HepG2 (cell line): ENCODE results near the gene STX7. TPM values are rescaled to one million over a fixed set of nuclear protein-coding genes. Genes with fewer than 3 reads are reported as not detected.

Experiments
- ATAC-seq: fragments of 200-7000 bp; cut with Tn5 transposase; 3 replicates; pipeline ENCODE4 v1.9.1; 2020; ENCODE audit warnings: mild to moderate bottlenecking, moderate library complexity
- BruUV-seq: library from RNA; stranded (reverse); fragments of 400-500 nt; replicated peaks from 2 replicates; lab custom pipeline; 2021; lab: Mats Ljungman, UMichigan
- CTCF ChIA-PET: fragments of 300-600 bp; formaldehyde crosslinking; extraction: SDS; loops from one replicate; lab custom pipeline; 2021; ENCODE audit warnings: low total read pairs, inconsistent platforms, low intra/inter-chr PET ratio; lab: Yijun Ruan, JAX
- POLR2A ChIA-PET: fragments of 350-600 bp; sonication (Branson Sonifier 250); formaldehyde crosslinking; loops from one replicate; lab custom pipeline; 2020; ENCODE audit warnings: antibody characterized with exemption, inconsistent platforms; lab: Yijun Ruan, JAX
- DNase-seq: peaks from one replicate; pipeline ENCODE4 v3.0.0-alpha.2; 2015; ENCODE audit warnings: low spot score
- FAIRE-seq: peaks from 3 replicates; lab custom pipeline; 2011; peaks lifted over from hg19 to GRCh38; lab: Jason Lieb, UNC
- H2AFZ ChIP-seq: one replicate; pipeline ENCODE4 v1.6.1; 2011; ENCODE audit warnings: low read length, inconsistent platforms
- H3K27ac ChIP-seq: fragments of 300-600 bp; 3 replicates; pipeline ENCODE4 v1.8.0; 2011; ENCODE audit warnings: mixed run types, mild to moderate bottlenecking, mixed read lengths, low read length, inconsistent platforms; ENCODE audit not compliant: insufficient read depth; ENCODE audit errors: extremely low read length
- H3K27me3 ChIP-seq, 2 experiments: fragments of 200-600 bp in 1 of 2; 2 replicates in 1 of 2; 3 replicates in 1 of 2; pipeline versions ENCODE4 v1.6.0 to v1.8.0; 2011; ENCODE audit warnings: low read length in 2 of 2, mild to moderate bottlenecking in 2 of 2, moderate library complexity in 2 of 2, inconsistent platforms in 1 of 2; ENCODE audit not compliant: insufficient read depth in 2 of 2, control insufficient read depth in 1 of 2
- H3K36me3 ChIP-seq, 2 experiments: fragments of 200-600 bp in 1 of 2; replicated peaks in 1 of 2; 2 replicates in 1 of 2; 3 replicates in 1 of 2; pipeline versions ENCODE4 v1.5.1 to v1.8.0; 2011; ENCODE audit warnings: low read length in 2 of 2, inconsistent platforms in 1 of 2; ENCODE audit not compliant: insufficient read depth in 2 of 2, control insufficient read depth in 1 of 2
- H3K4me1 ChIP-seq: 2 replicates; pipeline ENCODE4 v1.5.1; 2012; ENCODE audit warnings: low read length, inconsistent platforms; ENCODE audit not compliant: insufficient read depth
- H3K4me2 ChIP-seq: 2 replicates; pipeline ENCODE4 v1.6.0; 2011; ENCODE audit warnings: low read depth, low read length, inconsistent platforms
- H3K4me3 ChIP-seq, 3 experiments: fragments of 200-600 bp in 1 of 3; sonication (generic), shearing (Covaris generic) in 1 of 3; replicated peaks in 1 of 3; 2 replicates each; pipeline ENCODE4 v1.5.1; 2011 to 2016; ENCODE audit warnings: low read length in 3 of 3, inconsistent platforms in 2 of 3, low read depth in 2 of 3, mild to moderate bottlenecking in 2 of 3, control low read depth in 1 of 3, mixed read lengths in 1 of 3; ENCODE audit not compliant: insufficient read depth in 1 of 3
- H3K79me2 ChIP-seq: one replicate; pipeline ENCODE4 v1.6.1; 2011; ENCODE audit warnings: low read length, inconsistent platforms; ENCODE audit not compliant: insufficient read depth
- H3K9ac ChIP-seq: 2 replicates; pipeline ENCODE4 v1.6.0; 2011; ENCODE audit warnings: mild to moderate bottlenecking, low read depth, low read length, inconsistent platforms; ENCODE audit not compliant: insufficient read depth
- H3K9me3 ChIP-seq: 2 replicates; pipeline ENCODE4 v1.5.1; 2012; ENCODE audit warnings: mild to moderate bottlenecking, low read length
- H4K20me1 ChIP-seq: 2 replicates; pipeline ENCODE4 v1.6.0; 2011; ENCODE audit warnings: inconsistent platforms, mild to moderate bottlenecking, low read length, moderate library complexity; ENCODE audit not compliant: insufficient read depth
- ARNTL ChIP-seq: sonication (generic); formaldehyde crosslinking; IDR thresholded peaks from 2 replicates; pipeline ENCODE4 v1.4.0; 2020; ENCODE audit warnings: mild to moderate bottlenecking, missing genetic modification reagents
- BORCS8-MEF2B ChIP-seq: sonication (generic); formaldehyde crosslinking; IDR thresholded peaks from 2 replicates; pipeline ENCODE4 v1.8.0; 2022; ENCODE audit warnings: mild to moderate bottlenecking, missing genetic modification reagents
- ELF3 ChIP-seq: IDR thresholded peaks from 2 replicates; pipeline ENCODE4 v1.6.1; 2016; ENCODE audit warnings: missing genetic modification reagents, missing compliant biosample characterization
- FOXP4 ChIP-seq: sonication (generic); formaldehyde crosslinking; IDR thresholded peaks from 2 replicates; pipeline ENCODE4 v1.4.0; 2020; ENCODE audit warnings: missing genetic modification reagents
- MBD4 ChIP-seq: IDR thresholded peaks from 2 replicates; pipeline ENCODE4 v1.6.1; 2012; ENCODE audit warnings: low read length, inconsistent platforms, borderline replicate concordance
- PAXIP1 ChIP-seq: sonication (generic); formaldehyde crosslinking; conservative IDR thresholded peaks from 2 replicates; pipeline ENCODE4 v1.4.0; 2020; ENCODE audit warnings: mild to moderate bottlenecking, missing genetic modification reagents, moderate library complexity
- PRMT3 ChIP-seq: sonication (generic); formaldehyde crosslinking; IDR thresholded peaks from 2 replicates; pipeline ENCODE4 v1.8.1; 2022; ENCODE audit warnings: low read depth, mild to moderate bottlenecking, moderate library complexity, missing genetic modification reagents, borderline replicate concordance
- RAD21 ChIP-seq: fragments of 450-650 bp; formaldehyde crosslinking; IDR thresholded peaks from 2 replicates; pipeline ENCODE4 v1.5.0; 2020; ENCODE audit warnings: mild to moderate bottlenecking
- TAF1 ChIP-seq: sonication (generic); formaldehyde crosslinking; IDR thresholded peaks from 2 replicates; pipeline ENCODE4 v1.4.0; 2020; ENCODE audit warnings: missing genetic modification reagents
- ZMYM4 ChIP-seq: sonication (generic); formaldehyde crosslinking; IDR thresholded peaks from 2 replicates; pipeline ENCODE4 v1.8.1; 2023; ENCODE audit warnings: mild to moderate bottlenecking, missing genetic modification reagents
- WGBS: methylation state at CpG from one replicate; pipeline ENCODE4 v1.1.6; 2017; ENCODE audit warnings: low lambda C conversion rate; 5-methylcytosine and 5-hydroxymethylcytosine counted together
- in situ Hi-C: cut with HindIII; loops from 2 replicates; pipeline ENCODE4 v1.10.0; 2017; ENCODE audit warnings: low pct_unique_long_range_greater_than_20kb; ENCODE audit not compliant: extremely low pct_ligation_motif_present
- intact Hi-C: fragments of 100-400 bp; cut with micrococcal nuclease; formaldehyde crosslinking; loops from one replicate; pipeline ENCODE4 v1.10.0; 2022; ENCODE audit not compliant: unreplicated experiment
- polyA plus RNA-seq, 8 experiments: library from polyadenylated mRNA; depleted of rRNA in 3 of 8; stranded (reverse) in 7 of 8; unstranded in 1 of 8; fragments of >200 nt; fragmentation: Illumina TruSeq in 4 of 8; extraction: Trizol in 4 of 8; gene quantifications; 2 replicates each; pipeline versions ENCODE4 v1.2.1 to v1.2.3, GENCODE V29; 2011 to 2016; ENCODE audit warnings: low read depth in 4 of 8, missing spikeins in 1 of 8, mixed read lengths in 1 of 8; ENCODE audit not compliant: insufficient read depth in 1 of 8
- total RNA-seq, 5 experiments: library from RNA; depleted of rRNA; stranded (reverse); fragments of >200 nt; fragmentation: Illumina TruSeq; extraction: Trizol; gene quantifications; 2 replicates each; pipeline ENCODE4 v1.2.3, GENCODE V29; 2016; ENCODE audit warnings: low read depth in 1 of 5

STX7 gene
- total and polyA plus RNA-seq, 2 of the 13 experiments (the other 11 are each of a cell fraction or from before 2014, with no cell fraction given) = 28.0 to 34.7 TPM

GRCh38 chr6:132414761-132415160 lies 98.2 kb downstream of the STX7 start:
- no peaks in the 10 kb centered on the region for H3K36me3 ChIP-seq
- POLR2A ChIA-PET = no interaction called here
- TF ChIP-seq RAD21 (no peak), FOXP4 (CRISPR knock-in tag) (no peak), MBD4 (no peak), ZMYM4 (CRISPR knock-in tag) (no peak), BORCS8-MEF2B (CRISPR knock-in tag) (no peak), TAF1 (CRISPR knock-in tag) (no peak), ARNTL (CRISPR knock-in tag) (no peak)
- TF ChIP-seq, all 625 proteins: peak for 0
- Histone ChIP-seq H3K9ac (no peak overlapping the region), H3K4me2 (no peak overlapping the region), H3K27me3 (0 out of 5 replicates have a peak, but pooled peaks cover 0 to 2% of the 10 kb centered on the region in 2 experiments), H3K27ac (no peak overlapping the region), H3K9me3 (no peaks in the 10 kb centered on the region), H2AFZ (no peak overlapping the region), H3K4me1 (no peaks in the 10 kb centered on the region), H3K79me2 (no peaks in the 10 kb centered on the region), H3K4me3 (no peak overlapping the region), H4K20me1 (no peaks in the 10 kb centered on the region)
- 25% methylated on average over 5 of the region's 5 CpGs for WGBS
- FAIRE-seq = no peak
- intact Hi-C loops = no loop called here
- CTCF ChIA-PET = no interaction called here
- in situ Hi-C loops = no loop called here
- no peak for DNase-seq
- BruUV-seq = no TSS peak
- no peak for ATAC-seq

GRCh38 chr6:132414322-132414721 lies 98.6 kb downstream of the STX7 start:
- Histone ChIP-seq H3K79me2 (no peaks in the 10 kb centered on the region), H2AFZ (no peak overlapping the region), H3K27me3 (0 out of 5 replicates have a peak, but pooled peaks cover 0 to 2% of the 10 kb centered on the region in 2 experiments), H3K9me3 (no peaks in the 10 kb centered on the region), H3K4me1 (no peaks in the 10 kb centered on the region), H4K20me1 (no peaks in the 10 kb centered on the region)
- no peak for ATAC-seq
- CTCF ChIA-PET = no interaction called here
- no peak for DNase-seq
- TF ChIP-seq PAXIP1 (CRISPR knock-in tag) (no peak), ELF3 (CRISPR knock-in tag) (no peak), PRMT3 (CRISPR knock-in tag) (no peak)
- TF ChIP-seq, all 625 proteins: peak for 0
- WGBS = 14% methylated on average over 6 of the region's 6 CpGs
- H3K27ac ChIP-seq = no peak overlapping the region
- H3K4me2 ChIP-seq = no peak overlapping the region
- intact Hi-C loops = no loop called here
- no peaks in the 10 kb centered on the region for H3K36me3 ChIP-seq
- in situ Hi-C loops = no loop called here
- POLR2A ChIA-PET = no interaction called here
- no peak overlapping the region for H3K4me3 ChIP-seq
- H3K9ac ChIP-seq = no peak overlapping the region
- no peak for FAIRE-seq
- no TSS peak for BruUV-seq
